Loucy (cell line): Measurements from ENCODE around the gene C19orf67.

ENCODE experiments used
- CTCF ChIP-seq: fragments of 200-600 bp; sonication (generic); conservative IDR thresholded peaks from 2 replicates; pipeline ENCODE4 v1.5.1; 2014; ENCODE audit warnings: mild to moderate bottlenecking, antibody characterized with exemption, low read length
- EZH2phosphoT487 ChIP-seq: fragments of 200-600 bp; IDR thresholded peaks from 2 replicates; pipeline ENCODE4 v1.6.1; 2018; ENCODE audit warnings: antibody characterized with exemption, mild to moderate bottlenecking, moderate library complexity, borderline replicate concordance

- TF ChIP-seq CTCF (no peak), EZH2phosphoT487 (no peak)
These were observed 25.9 kb downstream of the C19orf67 start for GRCh38 chr19:14059652-14060155.
